Esophagus squamous epithelium (tissue), 4 donors: Measurements from ENCODE around the gene ABCA12.

ENCODE experiments used
- POLR2A ChIP-seq, 4 donors: fragments of 450-650 bp; IDR thresholded peaks; one replicate each; pipeline ENCODE4 v1.6.1; 2017; ENCODE audit warnings: antibody characterized with exemption in 4 of 4, mild to moderate bottlenecking in 4 of 4, moderate library complexity in 3 of 4
- TF ChIP-seq, protein P1 (sequence below), 6 experiments: fragments of 450-650 bp in 4 of 6; fragments of 200-600 bp in 2 of 6; sonication (generic) in 2 of 6; IDR thresholded peaks; one replicate each; pipeline ENCODE4 v1.5.1; 2016 to 2019; ENCODE audit warnings: antibody characterized with exemption in 6 of 6, mild to moderate bottlenecking in 4 of 6, moderate library complexity in 4 of 6

GRCh38 chr2:215071676-215072075 is 66.8 kb downstream of the ABCA12 start:
- TF ChIP-seq, protein P1, sequence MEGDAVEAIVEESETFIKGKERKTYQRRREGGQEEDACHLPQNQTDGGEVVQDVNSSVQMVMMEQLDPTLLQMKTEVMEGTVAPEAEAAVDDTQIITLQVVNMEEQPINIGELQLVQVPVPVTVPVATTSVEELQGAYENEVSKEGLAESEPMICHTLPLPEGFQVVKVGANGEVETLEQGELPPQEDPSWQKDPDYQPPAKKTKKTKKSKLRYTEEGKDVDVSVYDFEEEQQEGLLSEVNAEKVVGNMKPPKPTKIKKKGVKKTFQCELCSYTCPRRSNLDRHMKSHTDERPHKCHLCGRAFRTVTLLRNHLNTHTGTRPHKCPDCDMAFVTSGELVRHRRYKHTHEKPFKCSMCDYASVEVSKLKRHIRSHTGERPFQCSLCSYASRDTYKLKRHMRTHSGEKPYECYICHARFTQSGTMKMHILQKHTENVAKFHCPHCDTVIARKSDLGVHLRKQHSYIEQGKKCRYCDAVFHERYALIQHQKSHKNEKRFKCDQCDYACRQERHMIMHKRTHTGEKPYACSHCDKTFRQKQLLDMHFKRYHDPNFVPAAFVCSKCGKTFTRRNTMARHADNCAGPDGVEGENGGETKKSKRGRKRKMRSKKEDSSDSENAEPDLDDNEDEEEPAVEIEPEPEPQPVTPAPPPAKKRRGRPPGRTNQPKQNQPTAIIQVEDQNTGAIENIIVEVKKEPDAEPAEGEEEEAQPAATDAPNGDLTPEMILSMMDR (IDR thresholded peaks at IDR 0.05) = no peak
- no peak for TF ChIP-seq POLR2A (IDR thresholded peaks at IDR 0.05)
